Activated CD4-positive, alpha-beta T cell treated with anti-CD3 and anti-CD28 coated beads for 4 hours (primary cell): ENCODE results near the gene PPM1L.

Experiments used
- DNase-seq, 2 donors: peaks; one replicate each; pipeline ENCODE4 v3.0.0-alpha.2; 2020

PPM1L gene

DNA sequence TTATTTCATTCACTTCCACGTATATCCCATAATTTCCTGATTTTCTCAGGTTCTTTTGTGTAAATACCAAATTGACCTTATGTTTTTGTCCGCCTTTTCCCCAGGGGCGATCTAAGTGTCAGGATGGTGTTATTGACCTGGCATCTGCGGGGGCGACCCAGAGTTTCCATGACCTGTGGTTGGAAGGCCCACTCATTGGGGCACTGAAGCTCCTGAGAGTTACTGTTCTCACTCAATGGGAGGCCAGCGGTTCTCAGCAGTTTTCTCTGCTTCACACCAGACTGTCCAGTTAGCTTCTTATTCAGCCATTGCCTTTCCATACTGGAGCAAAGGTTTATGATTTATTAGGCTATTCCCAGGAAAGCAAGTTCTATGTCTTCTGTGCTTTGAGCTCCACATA lies 295.8 kb downstream of the PPM1L start:
- DNase-seq = no peak

DNA sequence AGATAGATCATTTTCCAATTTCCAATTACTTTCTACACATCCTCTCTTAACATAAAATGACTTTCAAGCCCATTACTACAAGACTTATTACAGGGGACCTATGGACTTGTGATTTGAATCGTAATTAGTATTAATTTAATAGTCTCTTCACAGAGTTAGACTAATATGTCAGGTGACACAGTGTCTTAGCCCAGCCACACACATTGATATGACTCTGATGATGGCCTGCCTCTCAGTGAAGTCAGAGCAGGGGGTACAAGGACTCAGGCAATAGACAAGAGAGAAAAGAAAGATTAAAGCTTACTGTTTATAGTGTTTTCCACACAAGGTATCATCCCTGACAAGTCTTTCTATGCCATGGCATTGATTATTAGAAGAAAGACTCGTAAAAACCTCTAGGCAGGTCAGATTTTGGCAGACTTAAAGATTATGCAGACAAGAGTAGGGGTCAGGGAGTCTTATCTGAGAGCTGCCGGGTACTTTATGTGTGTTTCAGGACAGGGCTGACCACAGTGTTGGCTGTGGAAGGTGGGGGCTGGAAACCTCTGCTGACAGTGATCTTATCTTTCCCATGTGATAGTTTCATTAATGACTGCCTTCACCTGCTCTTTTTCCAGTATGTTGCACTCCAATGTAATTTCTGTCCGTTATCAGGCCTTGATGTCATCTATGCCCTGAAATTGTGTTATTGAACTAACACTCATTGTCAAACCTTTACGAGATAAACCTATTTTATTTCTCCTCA lies 299.0 kb downstream of the PPM1L start:
- DNase-seq = no peak

DNA sequence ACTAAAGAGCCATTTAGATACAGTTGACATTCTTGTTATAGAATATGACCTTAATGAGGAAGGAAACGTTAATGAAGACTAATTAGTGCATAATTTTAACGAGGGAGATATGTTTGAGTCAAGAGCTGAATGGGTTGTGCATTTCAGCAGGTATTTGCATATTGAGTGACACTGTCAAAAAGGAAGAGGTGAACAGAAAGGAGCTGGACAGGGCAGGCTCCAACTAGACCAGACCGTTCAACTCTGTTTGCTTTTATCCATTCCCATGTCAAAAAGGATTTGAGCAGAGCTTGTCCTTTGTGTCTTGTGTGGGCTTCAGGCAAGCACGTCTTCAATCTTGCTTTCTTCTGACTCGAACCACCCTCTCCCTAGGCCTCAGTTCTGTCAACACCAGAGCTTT lies 308.4 kb downstream of the PPM1L start:
- no peak for DNase-seq

DNA sequence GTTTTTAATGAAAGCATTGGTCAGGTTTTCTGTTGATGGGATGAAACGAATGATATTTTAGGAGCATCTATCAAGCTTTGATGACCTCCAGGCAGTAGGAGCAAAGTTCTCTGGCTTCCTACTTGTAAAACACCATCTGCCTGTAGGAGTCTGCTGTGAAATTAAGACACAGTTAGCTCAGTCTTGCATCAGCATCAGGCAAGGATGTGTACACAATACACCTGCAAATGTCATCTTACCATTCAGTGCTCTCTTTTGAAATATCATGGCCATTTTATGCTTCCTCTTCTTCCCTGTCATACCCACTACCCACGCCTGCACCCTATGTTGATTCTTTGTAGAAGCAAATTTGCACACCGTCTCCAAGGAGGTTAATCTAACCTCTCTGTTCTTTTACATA lies 310.9 kb downstream of the PPM1L start:
- DNase-seq = no peak

DNA sequence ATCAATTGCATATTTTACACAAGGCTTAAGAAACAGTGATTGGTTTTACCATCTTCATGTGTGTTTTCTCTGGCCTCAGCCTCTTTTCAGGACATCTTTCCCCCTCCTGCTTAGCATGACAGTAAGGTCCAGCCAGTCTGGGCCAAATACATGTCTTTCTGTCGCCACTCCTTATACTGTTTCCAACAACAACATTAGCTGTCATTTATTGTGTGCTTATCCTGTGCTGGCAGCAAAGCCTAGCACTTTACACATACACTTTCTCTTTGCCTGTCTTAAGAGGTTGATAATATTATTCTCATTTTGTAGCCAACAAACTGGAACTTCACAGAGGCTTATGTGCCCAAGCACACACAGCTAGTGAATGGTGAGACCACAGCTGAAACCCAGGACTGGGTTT lies 311.3 kb downstream of the PPM1L start:
- DNase-seq = no peak

DNA sequence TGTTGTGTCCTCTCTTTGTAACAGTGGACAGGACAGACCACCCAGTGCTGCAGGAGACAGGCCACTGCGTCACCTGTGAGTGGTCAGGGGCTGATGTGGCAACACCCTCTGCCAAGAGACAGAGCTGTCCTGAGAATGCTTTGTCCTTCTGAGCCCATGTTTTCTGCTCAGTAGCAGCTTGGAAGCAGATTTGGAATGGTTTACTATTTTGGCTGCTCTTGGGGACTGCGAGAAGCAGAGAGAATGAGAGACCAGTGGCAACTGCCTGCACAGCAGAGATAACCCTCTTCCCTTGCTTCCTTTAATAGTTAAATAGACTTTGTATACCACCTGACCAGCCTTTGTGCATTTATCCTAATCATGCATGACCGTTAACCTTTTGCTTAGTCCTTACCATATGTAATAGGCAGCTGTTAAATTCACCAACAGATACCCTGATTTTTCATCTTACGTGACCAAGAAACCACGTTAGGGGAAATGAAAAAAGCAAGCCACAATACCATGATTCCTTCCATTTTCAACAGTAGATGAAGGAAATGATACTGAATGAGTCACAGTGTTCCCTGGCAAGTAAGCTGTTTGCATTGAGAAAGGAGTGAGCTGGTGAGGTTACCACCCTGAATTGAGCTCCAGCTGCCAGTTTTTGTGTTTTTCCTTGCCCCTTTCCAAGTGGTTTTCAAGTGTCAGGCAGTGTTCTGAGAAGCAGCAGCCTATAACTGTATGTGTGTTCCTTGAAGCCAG lies 313.6 kb downstream of the PPM1L start:
- no peak for DNase-seq

DNA sequence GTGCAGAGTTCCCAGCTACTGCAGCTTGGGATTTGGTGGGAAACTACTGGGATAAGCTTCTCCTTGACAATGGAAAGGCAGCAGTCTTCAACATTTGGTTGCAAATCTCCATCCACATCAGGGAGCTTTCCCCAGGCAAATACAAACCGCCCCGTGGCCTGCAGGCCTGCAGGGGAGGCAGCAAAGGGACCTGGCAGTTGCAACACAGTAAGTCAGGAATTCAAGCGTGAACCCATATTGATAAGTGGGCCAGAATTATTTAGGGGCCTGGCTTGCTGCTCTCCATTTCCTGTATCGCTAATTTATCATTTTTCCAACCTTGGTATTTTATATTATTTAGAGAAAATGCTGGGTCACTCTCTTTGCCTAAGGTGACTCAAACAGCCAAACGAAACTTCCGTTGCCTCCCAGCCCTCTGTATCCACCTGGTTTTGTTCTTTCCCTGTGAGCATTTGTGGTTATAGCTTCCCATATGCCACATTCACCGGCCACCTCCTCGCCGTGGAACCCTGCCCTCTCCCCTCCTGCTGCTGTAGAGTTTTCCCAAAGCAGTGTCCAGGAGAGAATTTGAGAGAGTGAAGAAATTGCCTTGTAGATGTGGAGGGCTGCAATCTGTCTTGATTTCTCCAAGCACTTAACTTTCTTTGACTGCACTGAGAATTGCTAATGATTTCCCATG lies 314.4 kb downstream of the PPM1L start:
- DNase-seq = no peak

DNA sequence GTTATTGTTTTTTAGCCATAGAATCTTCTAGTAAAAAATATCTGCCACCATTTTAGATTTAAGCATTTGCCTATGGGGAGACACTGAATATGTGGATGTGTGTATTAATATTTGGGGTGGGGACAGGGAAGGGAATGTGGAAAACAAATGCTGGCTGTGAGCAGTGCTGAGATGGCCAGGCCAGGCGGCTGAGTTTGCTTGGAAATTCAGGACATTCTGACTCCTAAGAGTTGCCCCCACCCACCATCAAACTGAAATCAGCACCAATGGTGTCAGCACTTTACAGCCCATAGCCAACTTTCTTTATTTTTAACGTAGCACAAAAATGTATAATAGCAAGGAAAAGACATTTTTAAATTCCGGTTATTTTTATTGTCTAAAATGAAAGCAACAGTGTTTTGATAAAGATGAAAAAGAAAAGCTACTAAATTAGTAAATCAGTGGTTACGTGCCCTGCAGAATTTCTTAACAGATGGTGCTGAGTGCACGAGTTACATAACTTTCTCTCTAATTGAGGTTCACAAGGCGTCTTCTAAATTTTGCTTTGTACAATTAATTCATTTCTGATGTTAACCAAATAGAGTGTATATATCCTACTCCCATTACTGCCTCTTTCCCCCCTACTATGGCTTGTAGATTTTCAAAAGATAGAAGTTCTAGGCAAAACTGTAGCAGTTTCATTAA lies 315.1 kb downstream of the PPM1L start:
- no peak for DNase-seq

DNA sequence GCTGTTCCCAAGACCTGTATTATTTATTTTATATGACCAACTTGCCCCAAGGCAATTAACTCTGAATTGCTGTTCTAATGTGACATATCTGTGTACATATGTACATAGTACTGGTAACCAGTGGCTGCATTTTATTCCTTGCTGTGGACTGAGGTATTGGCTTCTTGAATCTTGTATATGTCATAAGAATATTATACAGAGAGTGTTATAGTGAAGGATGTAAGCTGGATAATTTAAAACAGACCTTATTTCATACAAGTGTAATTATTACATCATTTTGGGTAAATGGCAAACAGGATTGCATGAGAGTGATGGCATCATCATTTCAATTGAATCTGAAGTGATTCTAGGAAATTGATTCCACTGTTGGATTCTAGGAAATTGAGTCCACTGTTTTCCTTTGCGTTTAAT lies 316.2 kb downstream of the PPM1L start:
- DNase-seq = no peak

DNA sequence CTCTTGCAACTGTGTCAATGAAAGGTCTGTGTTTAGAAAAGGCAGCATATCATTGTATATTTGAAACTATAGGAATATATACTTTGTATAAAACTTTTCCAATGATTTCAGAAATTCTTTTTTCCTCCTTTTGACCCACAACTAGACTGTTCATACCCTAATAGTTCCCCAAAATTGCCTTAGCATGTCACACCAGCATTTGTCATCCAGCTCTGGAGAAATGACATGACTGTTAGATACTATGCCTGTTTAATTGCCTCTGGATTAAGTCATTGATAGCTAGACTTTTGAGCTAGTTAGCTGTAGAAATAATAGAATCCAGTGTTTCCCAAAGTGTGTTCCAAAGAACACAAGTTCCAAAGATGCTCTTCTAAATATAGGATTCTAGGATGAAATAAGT lies 316.7 kb downstream of the PPM1L start:
- DNase-seq = no peak

DNA sequence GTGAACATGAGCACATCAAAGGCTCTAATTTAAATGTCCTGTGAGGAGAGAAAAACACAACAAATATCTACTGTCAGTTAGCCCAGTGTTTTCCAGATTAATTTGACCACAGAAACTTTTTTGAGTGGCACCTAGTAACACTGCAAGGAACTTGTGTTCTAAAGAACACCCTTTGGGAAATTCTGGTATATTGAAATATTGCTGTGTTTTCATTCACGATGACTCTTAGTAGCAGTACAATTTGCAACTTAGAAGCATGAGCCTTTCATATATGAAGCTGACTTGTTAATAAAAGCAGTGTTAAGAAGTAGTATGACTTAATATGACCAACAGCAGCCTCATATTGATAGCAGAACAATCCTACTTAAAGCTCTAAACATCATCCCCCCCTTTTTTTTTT lies 317.1 kb downstream of the PPM1L start:
- no peak for DNase-seq

DNA sequence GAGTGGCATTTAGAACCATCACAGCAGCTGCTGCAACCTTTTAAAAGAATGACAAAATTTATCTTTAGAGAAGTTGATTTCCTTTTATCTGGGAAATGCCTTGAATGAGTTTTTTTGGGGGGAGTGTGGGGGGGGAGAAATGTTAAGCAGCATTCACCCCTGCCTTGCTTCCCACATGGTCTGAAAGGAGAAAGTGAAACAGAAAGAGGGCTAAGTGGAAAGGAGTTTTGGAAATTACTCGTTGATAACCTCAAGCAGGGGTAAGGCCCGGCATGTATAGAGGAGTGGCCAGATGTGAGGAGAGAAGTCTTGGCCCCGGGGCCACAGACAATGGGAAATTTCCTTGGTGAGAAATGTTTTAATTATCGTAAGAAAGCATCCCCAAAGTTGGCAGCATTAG lies 325.6 kb downstream of the PPM1L start:
- DNase-seq = no peak

DNA sequence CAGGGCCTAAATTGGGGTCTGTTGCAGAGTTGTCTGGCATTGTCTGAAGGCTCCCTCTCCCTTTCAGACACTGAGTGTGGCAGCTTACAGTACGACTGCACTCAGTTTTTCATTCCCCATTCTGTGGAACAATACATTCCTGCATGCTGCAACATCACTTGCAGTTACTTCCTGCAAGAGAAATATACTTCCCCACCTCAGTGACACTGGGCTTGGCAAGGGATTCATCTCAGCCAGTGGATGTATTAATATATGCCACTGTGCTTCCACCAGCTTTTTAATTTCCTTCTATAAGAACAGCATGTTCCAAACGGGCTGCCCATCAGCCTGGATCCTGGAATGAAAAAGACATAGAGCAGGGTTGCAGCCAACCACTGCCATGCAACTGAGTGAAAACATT lies 326.0 kb downstream of the PPM1L start:
- no peak for DNase-seq

DNA sequence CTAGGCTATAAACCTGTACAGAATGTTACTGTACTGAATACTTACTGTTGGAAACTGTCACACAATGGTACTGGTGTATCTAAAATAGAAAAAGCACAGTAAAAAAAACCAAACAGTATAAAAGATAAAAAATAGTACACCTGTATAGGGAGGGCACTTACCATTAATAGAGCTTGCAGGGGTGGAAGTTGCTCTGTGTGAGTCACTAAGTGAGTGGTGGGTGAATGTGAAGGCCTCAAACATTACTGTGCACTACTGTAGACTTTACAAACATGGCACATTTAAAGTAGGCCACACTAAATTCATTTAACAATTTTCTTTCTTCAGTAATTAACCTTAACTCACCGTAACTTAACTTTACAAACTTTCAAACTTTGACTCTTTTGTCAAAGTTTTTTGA lies 327.1 kb downstream of the PPM1L start:
- DNase-seq = no peak

DNA sequence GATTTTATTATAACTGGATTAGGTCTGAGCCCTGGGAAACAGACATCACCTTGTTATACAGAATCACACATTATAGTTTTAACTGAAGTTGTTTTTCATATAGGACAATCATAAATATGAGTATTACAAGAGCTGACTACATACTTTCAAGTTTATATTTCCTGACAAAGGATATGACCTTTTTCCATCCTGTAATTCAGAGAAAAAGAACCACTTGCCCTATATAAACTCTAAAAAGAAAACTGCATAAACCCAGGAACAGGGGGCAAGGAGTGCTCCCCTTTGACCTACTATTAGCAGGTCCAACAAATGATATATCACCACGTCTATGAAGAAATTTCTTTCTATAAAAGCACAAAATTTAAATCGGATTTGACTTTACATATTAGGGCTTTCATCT lies 328.2 kb downstream of the PPM1L start:
- no peak for DNase-seq

DNA sequence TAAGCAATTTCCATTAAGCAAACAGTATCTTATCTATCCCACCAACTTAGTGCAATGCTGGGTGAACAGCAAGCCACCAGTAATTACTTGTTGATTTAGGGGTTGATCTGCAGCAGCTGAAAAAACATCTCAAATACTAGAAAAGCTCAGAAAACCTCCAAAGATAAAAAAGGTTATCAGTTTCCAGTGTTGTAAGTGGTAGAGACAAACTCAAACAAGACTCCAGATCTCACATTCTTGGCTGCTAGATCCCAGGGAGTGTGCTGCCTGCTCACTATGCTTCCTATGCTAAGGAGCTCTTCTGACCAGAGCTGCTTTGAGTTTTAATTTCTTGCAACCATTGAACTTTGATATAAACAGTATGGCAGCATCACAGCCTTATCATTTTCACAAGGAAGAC lies 337.9 kb downstream of the PPM1L start:
- DNase-seq = no peak

DNA sequence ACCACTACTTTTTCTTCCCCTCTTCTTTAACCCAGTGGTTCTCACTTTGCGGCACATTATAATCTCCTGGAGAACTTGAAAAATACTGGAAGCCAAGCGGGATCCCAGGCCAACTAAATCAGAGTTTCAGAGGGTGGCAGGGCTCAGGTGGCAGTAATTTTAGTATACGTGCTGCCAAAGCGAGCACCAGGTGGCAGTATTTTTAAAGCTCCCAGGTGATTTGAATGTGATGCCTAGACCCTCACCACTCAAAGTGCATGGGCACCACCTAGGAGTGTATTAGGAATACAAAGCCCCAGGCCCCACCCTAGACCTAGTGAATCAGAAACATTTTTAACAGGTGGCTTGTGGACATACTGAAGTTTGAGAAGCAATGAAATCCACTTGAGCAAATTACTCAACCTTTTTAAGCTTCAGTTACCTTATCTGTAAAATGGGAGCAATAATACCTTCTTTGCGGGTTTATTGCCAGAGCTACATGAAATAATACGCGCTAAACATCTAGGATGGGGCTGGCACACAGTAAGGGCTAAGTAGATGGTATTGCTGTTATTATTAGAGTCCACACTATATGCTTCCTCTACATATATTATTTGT lies 340.8 kb downstream of the PPM1L start:
- peak in 1 of 2 donors; percentile 16 for DNase-seq

DNA sequence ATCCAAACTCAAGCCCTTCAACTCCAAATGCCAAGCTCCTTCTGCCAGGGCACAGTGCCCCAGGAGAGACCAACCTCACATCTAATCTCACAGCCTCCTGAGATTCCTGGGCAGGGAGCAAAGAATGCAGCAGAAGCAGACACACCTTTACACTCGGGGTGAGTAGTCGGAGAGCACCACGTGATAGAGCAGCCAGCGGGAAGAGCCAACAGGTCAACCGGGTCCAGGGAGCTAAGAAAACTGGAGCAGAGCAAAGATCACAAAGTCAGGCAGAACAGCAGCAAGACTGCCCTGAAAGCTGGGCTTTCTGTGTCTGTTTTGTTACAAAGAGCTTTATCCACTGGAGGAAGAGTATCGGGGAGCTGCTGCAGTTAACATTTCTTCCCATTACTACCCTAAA lies 345.0 kb downstream of the PPM1L start:
- no peak for DNase-seq

DNA sequence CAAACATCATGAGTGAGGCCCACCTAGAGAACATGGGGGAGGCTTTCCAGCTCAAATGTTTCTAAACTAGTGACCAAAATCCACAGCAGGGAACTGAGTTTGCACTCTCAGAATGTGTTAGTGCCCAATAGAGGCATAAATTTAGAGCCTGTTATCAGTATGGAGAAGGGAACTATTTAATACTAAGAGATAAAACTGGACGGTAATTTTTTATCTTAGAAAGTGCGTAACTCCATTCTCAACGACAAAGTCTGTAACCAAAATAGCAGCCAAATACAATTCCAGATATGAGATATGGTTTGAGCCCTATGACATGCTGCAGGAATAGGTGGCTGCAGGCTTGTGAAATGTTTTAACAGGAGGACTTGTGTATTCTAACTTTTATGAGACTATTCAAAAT lies 345.6 kb downstream of the PPM1L start:
- DNase-seq = no peak

DNA sequence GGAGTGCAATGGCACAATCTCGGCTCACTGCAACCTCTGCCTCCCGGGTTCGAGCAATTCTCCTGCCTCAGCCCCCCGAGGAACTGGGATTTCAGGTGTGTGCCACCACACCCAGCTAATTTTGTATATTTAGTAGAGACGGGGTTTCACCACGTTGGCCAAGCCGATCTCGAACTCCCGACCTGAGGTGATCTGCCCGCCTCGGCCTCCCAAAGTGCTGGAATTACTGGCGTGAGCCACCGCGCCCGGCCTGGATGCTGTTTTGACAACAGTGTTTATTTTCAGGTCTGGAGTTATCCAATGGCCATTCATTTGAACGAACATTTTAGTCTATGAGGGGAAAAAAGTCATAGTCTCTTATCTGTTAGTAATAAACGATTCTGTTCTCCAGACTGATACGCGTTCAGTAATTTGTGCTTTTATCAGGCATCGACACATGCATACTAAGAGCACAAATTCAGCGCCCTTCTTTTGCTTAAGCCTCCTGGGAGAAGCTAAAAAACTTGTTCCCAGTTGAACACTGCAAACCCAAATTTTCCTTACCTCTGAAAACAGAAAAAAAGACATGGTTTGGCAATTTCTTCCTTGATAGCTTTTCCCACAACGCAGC lies 347.9 kb downstream of the PPM1L start:
- DNase-seq = no peak

DNA sequence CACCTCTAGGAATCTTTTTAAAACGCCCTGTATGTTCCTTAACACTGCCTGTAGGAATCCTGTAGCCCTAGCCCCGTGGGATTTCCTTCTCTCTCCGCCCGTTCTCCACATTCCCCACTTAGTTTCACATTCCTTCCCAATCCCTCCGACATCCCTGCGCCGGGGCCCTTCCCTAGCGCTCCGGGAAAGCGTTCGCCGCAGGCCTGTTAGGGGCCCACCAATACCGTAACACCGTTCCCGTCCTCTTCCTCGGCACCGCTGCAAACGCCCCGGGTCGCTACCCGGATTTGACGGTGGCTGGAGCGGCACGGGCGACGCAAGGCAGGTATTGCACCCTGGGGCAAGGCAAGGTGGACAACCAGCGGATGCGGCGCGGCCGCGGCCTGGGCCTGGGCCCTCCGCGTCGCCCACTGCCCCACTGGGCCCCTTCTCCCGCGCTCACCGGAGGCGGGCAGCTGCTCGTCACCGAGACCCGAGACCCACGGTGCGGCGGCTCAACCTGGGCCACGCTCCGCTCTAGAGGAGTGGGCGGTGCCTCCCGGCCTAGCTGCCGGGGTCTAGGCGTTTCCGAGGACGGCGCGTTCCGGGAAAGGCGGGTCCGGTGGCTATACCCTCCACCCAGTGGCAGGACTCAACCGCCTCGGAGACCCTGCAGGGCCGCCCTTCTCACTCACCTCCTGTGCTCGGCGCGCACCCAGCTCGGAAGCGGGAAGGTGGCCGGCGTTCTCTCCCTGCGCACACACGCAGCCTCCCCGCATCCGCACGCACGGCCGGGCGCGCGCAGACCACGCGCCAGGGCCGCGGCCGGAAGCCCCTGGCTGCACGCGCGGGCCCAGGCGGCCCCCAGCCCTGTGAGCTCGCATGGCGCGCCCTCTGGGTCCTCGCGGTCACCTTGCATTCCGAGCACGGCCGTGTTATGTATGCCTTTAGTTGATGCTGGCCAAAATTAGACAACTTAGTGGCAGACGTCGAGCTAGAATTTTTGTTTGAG lies 348.8 kb downstream of the PPM1L start, which contains the start of gene B3GALNT1:
Gene B3GALNT1, minus strand, starts transcription at position 789 of the 991 bp plus-strand sequence. CDS start 18,595 bp downstream, outside the sequence.
- peak in 1 of 2 donors; percentile 6 for DNase-seq
